ENCODE results near the gene SYNDIG1. TPM values are rescaled to one million over a fixed set of nuclear protein-coding genes. Genes with fewer than 3 reads are reported as not detected.

Gene SYNDIG1
- polyA plus RNA-seq, 1 of the 3 experiments (the other 2 are of a cell fraction), result not detected

GRCh38 chr20:24694157-24694726 lies 224.8 kb downstream of the SYNDIG1 start:
- Histone ChIP-seq H3K4me2 (no peak overlapping the region), H4K20me1 (ENCODE audit: insufficient read depth) (no peaks in the 10 kb centered on the region), H3K9me2 (no peaks in the 10 kb centered on the region), H3K9ac (no peak overlapping the region), H3K27ac (ENCODE audit: low read depth in 2 of 2, low read length in 1 of 2) (no peak overlapping the region), H3K4me1 (ENCODE audit: control insufficient read depth in 1 of 2, insufficient read depth in 2 of 2, low read depth in 1 of 2, low read length in 1 of 2) (no peaks in the 10 kb centered on the region; a peak in 1 of 4 replicates), H3K36me3 (replicated peaks in 1 of 2; ENCODE audit: control insufficient read depth in 1 of 2, insufficient read depth in 2 of 2, low read length in 1 of 2) (no peaks in the 10 kb centered on the region), H3F3A (replicated peaks; ENCODE audit: insufficient read depth) (no peaks in the 10 kb centered on the region), H3K27me3 (ENCODE audit: insufficient read depth) (no peaks in the 10 kb centered on the region), H2AFZ (ENCODE audit: low read depth) (no peak overlapping the region), H3K4me3 (ENCODE audit: low read depth in 2 of 2, low read length in 1 of 2) (no peak overlapping the region), H3K79me2 (ENCODE audit: insufficient read depth) (no peaks in the 10 kb centered on the region), H3K9me3 (no peaks in the 10 kb centered on the region)
- TF ChIP-seq EZH2phosphoT487 (IDR thresholded peaks at IDR 0.05; ENCODE audit: borderline replicate concordance, low read depth) (no peak), MXI1 (IDR thresholded peaks at IDR 0.05; ENCODE audit: low read depth, low read length) (no peak), EP300 (IDR thresholded peaks at IDR 0.05; ENCODE audit: borderline replicate concordance in 1 of 2, low read depth in 1 of 2, low read length in 1 of 2) (no peak), ELF1 (IDR thresholded peaks at IDR 0.05) (no peak), PBX3 (IDR thresholded peaks at IDR 0.05) (no peak), IRF3 (IDR thresholded peaks at IDR 0.05; ENCODE audit: low read depth, low read length) (no peak), FOXM1 (IDR thresholded peaks at IDR 0.05; ENCODE audit: low read depth) (no peak), TCF12 (IDR thresholded peaks at IDR 0.05) (no peak), NRF1 (IDR thresholded peaks at IDR 0.05; ENCODE audit: low read depth, low read length) (no peak), SMC3 (IDR thresholded peaks at IDR 0.05; ENCODE audit: low read depth, low read length) (no peak), TAF1 (IDR thresholded peaks at IDR 0.05; ENCODE audit: borderline replicate concordance, low read depth, low read length) (no peak), FOSL2 (IDR thresholded peaks at IDR 0.05; ENCODE audit: borderline replicate concordance, low read depth) (no peak), RXRA (IDR thresholded peaks at IDR 0.05; ENCODE audit: borderline replicate concordance, low read depth) (no peak)
- WGBS (ENCODE audit: low lambda C conversion rate), result 58% methylated on average over 8 of the region's 12 CpGs
- DNase-seq, result peak; percentile 6
- ChIA-PET CTCF (interaction anchor here (1.2 to 1.4 kb wide), 2 partner anchors 12 to 224 kb away, joined by 3 to 4 read pairs; no protein-coding TSS in a partner anchor), POLR2A (no interaction called here)

- H3K9me2 ChIP-seq, result no peaks in the 10 kb centered on the region
- H3K36me3 ChIP-seq (replicated peaks in 1 of 2; ENCODE audit: control insufficient read depth in 1 of 2, insufficient read depth in 2 of 2, low read length in 1 of 2), result no peaks in the 10 kb centered on the region
- no peaks in the 10 kb centered on the region; a peak in 1 of 4 replicates for H3K4me1 ChIP-seq (ENCODE audit: control insufficient read depth in 1 of 2, insufficient read depth in 2 of 2, low read depth in 1 of 2, low read length in 1 of 2)
- WGBS (ENCODE audit: low lambda C conversion rate), result 31% methylated on average over 13 of the region's 14 CpGs
- H3K4me2 ChIP-seq, result no peak overlapping the region
- no peaks in the 10 kb centered on the region for H4K20me1 ChIP-seq (ENCODE audit: insufficient read depth)
- peak; percentile 21 for DNase-seq
- ChIA-PET CTCF (interaction anchor here (1.2 to 1.4 kb wide), 3 partner anchors 12 to 223 kb away, joined by 3 to 4 read pairs (median 3); no protein-coding TSS in a partner anchor), POLR2A (no interaction called here)
- no peak overlapping the region for H2AFZ ChIP-seq (ENCODE audit: low read depth)
- no peak overlapping the region for H3K4me3 ChIP-seq (ENCODE audit: low read depth in 2 of 2, low read length in 1 of 2)
- no peaks in the 10 kb centered on the region for H3K9me3 ChIP-seq
- no peak overlapping the region for H3K27ac ChIP-seq (ENCODE audit: low read depth in 2 of 2, low read length in 1 of 2)
- no peaks in the 10 kb centered on the region for H3K27me3 ChIP-seq (ENCODE audit: insufficient read depth)
- no peak overlapping the region for H3K9ac ChIP-seq
- no peaks in the 10 kb centered on the region for H3K79me2 ChIP-seq (ENCODE audit: insufficient read depth)
- no peaks in the 10 kb centered on the region for H3F3A ChIP-seq (replicated peaks; ENCODE audit: insufficient read depth)
- no peak for TF ChIP-seq ELF1 (IDR thresholded peaks at IDR 0.05)
- no peak for TF ChIP-seq EZH2phosphoT487 (IDR thresholded peaks at IDR 0.05; ENCODE audit: borderline replicate concordance, low read depth)
- TF ChIP-seq RXRA (IDR thresholded peaks at IDR 0.05; ENCODE audit: borderline replicate concordance, low read depth), result no peak
- TF ChIP-seq SIN3A (IDR thresholded peaks at IDR 0.05; ENCODE audit: borderline replicate concordance, low read depth, low read length), result no peak
- no peak for TF ChIP-seq NRF1 (IDR thresholded peaks at IDR 0.05; ENCODE audit: low read depth, low read length)
- no peak for TF ChIP-seq MXI1 (IDR thresholded peaks at IDR 0.05; ENCODE audit: low read depth, low read length)
- no peak for TF ChIP-seq JUND (IDR thresholded peaks at IDR 0.05)
- no peak for TF ChIP-seq CHD2 (IDR thresholded peaks at IDR 0.05; ENCODE audit: low read length, partially characterized antibody)
- no peak for TF ChIP-seq CTCF (IDR thresholded peaks at IDR 0.05)
- TF ChIP-seq EP300 (IDR thresholded peaks at IDR 0.05; ENCODE audit: borderline replicate concordance in 1 of 2, low read depth in 1 of 2, low read length in 1 of 2), result no peak
- TF ChIP-seq YY1 (IDR thresholded peaks at IDR 0.05; ENCODE audit: low read depth), result no peak
- TF ChIP-seq IRF3 (IDR thresholded peaks at IDR 0.05; ENCODE audit: low read depth, low read length), result no peak
- TF ChIP-seq USF1 (IDR thresholded peaks at IDR 0.05; ENCODE audit: borderline replicate concordance, low read depth), result no peak
These were observed 225.5 kb downstream of the SYNDIG1 start for GRCh38 chr20:24694727-24695528.

Measured in SK-N-SH (cell line).